IPS-20b (cell line): ENCODE data around the gene EXOG.

Experiments
- H3K27ac ChIP-seq: one replicate; pipeline ENCODE4 v1.5.1; 2013; ENCODE audit warnings: low read length
- H3K27me3 ChIP-seq: 2 replicates; pipeline ENCODE4 v1.6.1; 2013; ENCODE audit warnings: mild to moderate bottlenecking, low read length, inconsistent platforms; ENCODE audit not compliant: insufficient read depth
- H3K36me3 ChIP-seq: 2 replicates; pipeline ENCODE4 v1.6.1; 2013; ENCODE audit warnings: low read depth, mild to moderate bottlenecking, inconsistent platforms, low read length, moderate library complexity; ENCODE audit not compliant: insufficient read depth
- H3K4me1 ChIP-seq: 2 replicates; pipeline ENCODE4 v1.6.1; 2013; ENCODE audit warnings: mild to moderate bottlenecking, control low read depth, inconsistent platforms, low read length, moderate library complexity; ENCODE audit not compliant: insufficient read depth
- H3K4me3 ChIP-seq: 2 replicates; pipeline ENCODE4 v1.5.1; 2013; ENCODE audit warnings: mild to moderate bottlenecking, low read length, inconsistent platforms
- H3K9ac ChIP-seq: 2 replicates; pipeline ENCODE4 v1.6.1; 2013; ENCODE audit warnings: low read depth, mild to moderate bottlenecking, inconsistent platforms, low read length, moderate library complexity
- H3K9me3 ChIP-seq: 2 replicates; pipeline ENCODE4 v1.6.1; 2013; ENCODE audit warnings: mild to moderate bottlenecking, low read depth, low read length, inconsistent platforms; ENCODE audit not compliant: insufficient read depth

Gene EXOG

GRCh38 chr3:38538773-38539353 is 42.7 kb downstream of the EXOG start:
- no peak overlapping the region for H3K27ac ChIP-seq
- no peaks in the 10 kb centered on the region for H3K9me3 ChIP-seq
- H3K4me1 ChIP-seq = peaks cover 8% of the 10 kb centered on the region; the same call in 1 of the 2 replicates
- H3K27me3 ChIP-seq = no peaks in the 10 kb centered on the region
- no peaks in the 10 kb centered on the region for H3K36me3 ChIP-seq
- H3K9ac ChIP-seq = no peak overlapping the region
- no peak overlapping the region for H3K4me3 ChIP-seq

GRCh38 chr3:38541806-38542205 is 45.7 kb downstream of the EXOG start:
- Histone ChIP-seq H3K9me3 (no peaks in the 10 kb centered on the region), H3K4me1 (no peaks in the 10 kb centered on the region; the same call in 1 of the 2 replicates), H3K9ac (no peak overlapping the region), H3K27me3 (no peaks in the 10 kb centered on the region), H3K36me3 (no peaks in the 10 kb centered on the region), H3K4me3 (no peak overlapping the region), H3K27ac (no peak overlapping the region)

- Histone ChIP-seq H3K9me3 (no peaks in the 10 kb centered on the region), H3K36me3 (no peaks in the 10 kb centered on the region), H3K27ac (no peak overlapping the region), H3K4me1 (no peaks in the 10 kb centered on the region), H3K4me3 (no peak overlapping the region), H3K9ac (no peak overlapping the region), H3K27me3 (no peaks in the 10 kb centered on the region)
Measured at GRCh38 chr3:38542401-38543298, 46.5 kb downstream of the EXOG start.

- Histone ChIP-seq H3K4me3 (no peak overlapping the region), H3K27me3 (no peaks in the 10 kb centered on the region), H3K36me3 (no peaks in the 10 kb centered on the region), H3K9ac (no peak overlapping the region), H3K9me3 (no peaks in the 10 kb centered on the region), H3K27ac (no peak overlapping the region), H3K4me1 (no peaks in the 10 kb centered on the region)
Measured at GRCh38 chr3:38543586-38543985, 47.4 kb downstream of the EXOG start.

GRCh38 chr3:38544926-38545325 is 48.8 kb downstream of the EXOG start:
- Histone ChIP-seq H3K27ac (no peak overlapping the region), H3K9ac (no peak overlapping the region), H3K9me3 (no peaks in the 10 kb centered on the region), H3K36me3 (no peaks in the 10 kb centered on the region), H3K27me3 (no peaks in the 10 kb centered on the region), H3K4me3 (no peak overlapping the region), H3K4me1 (0 out of 2 replicates have a peak, but pooled peaks cover 3% of the 10 kb centered on the region)

GRCh38 chr3:38545550-38545949 is 49.4 kb downstream of the EXOG start:
- Histone ChIP-seq H3K4me3 (no peak overlapping the region), H3K9ac (no peak overlapping the region), H3K4me1 (0 out of 2 replicates have a peak, but pooled peaks cover 3% of the 10 kb centered on the region), H3K27ac (no peak overlapping the region), H3K36me3 (no peaks in the 10 kb centered on the region), H3K9me3 (no peaks in the 10 kb centered on the region), H3K27me3 (no peaks in the 10 kb centered on the region)

- 0 out of 2 replicates have a peak, but pooled peaks cover 3% of the 10 kb centered on the region for H3K4me1 ChIP-seq
- no peak overlapping the region for H3K9ac ChIP-seq
- no peaks in the 10 kb centered on the region for H3K9me3 ChIP-seq
- no peaks in the 10 kb centered on the region for H3K27me3 ChIP-seq
- H3K36me3 ChIP-seq = no peaks in the 10 kb centered on the region
- no peak overlapping the region for H3K27ac ChIP-seq
- no peak overlapping the region for H3K4me3 ChIP-seq
Measured at GRCh38 chr3:38545983-38546382, 49.8 kb downstream of the EXOG start.

GRCh38 chr3:38548154-38548931 is 52.2 kb downstream of the EXOG start:
- Histone ChIP-seq H3K27ac (no peak overlapping the region), H3K4me1 (0 out of 2 replicates have a peak, but pooled peaks cover 3% of the 10 kb centered on the region), H3K9me3 (no peaks in the 10 kb centered on the region), H3K27me3 (no peaks in the 10 kb centered on the region), H3K36me3 (no peaks in the 10 kb centered on the region), H3K4me3 (no peak overlapping the region), H3K9ac (no peak overlapping the region)

- H3K4me3 ChIP-seq = no peak overlapping the region
- no peaks in the 10 kb centered on the region for H3K36me3 ChIP-seq
- H3K27ac ChIP-seq = no peak overlapping the region
- no peaks in the 10 kb centered on the region for H3K27me3 ChIP-seq
- no peaks in the 10 kb centered on the region for H3K9me3 ChIP-seq
- H3K9ac ChIP-seq = no peak overlapping the region
- 0 out of 2 replicates have a peak, but pooled peaks cover 3% of the 10 kb centered on the region for H3K4me1 ChIP-seq
Measured at GRCh38 chr3:38549082-38549481, 52.9 kb downstream of the EXOG start.

- H3K27me3 ChIP-seq = no peaks in the 10 kb centered on the region
- no peak overlapping the region for H3K4me3 ChIP-seq
Measured at GRCh38 chr3:38549486-38549885, 53.3 kb downstream of the EXOG start.

GRCh38 chr3:38549957-38550840 is 54.1 kb downstream of the EXOG start:
- no peaks in the 10 kb centered on the region for H3K27me3 ChIP-seq
- H3K4me1 ChIP-seq = 0 out of 2 replicates have a peak, but pooled peaks cover 3% of the 10 kb centered on the region
- no peak overlapping the region for H3K27ac ChIP-seq
- no peak overlapping the region for H3K9ac ChIP-seq
- H3K36me3 ChIP-seq = no peaks in the 10 kb centered on the region
- H3K9me3 ChIP-seq = no peaks in the 10 kb centered on the region
- H3K4me3 ChIP-seq = no peak overlapping the region

More at GRCh38 chr3:38549486-38549885, 53.3 kb downstream of the EXOG start:
- Histone ChIP-seq H3K27ac (no peak overlapping the region), H3K4me1 (0 out of 2 replicates have a peak, but pooled peaks cover 3% of the 10 kb centered on the region), H3K9ac (no peak overlapping the region), H3K36me3 (no peaks in the 10 kb centered on the region), H3K9me3 (no peaks in the 10 kb centered on the region)
